ENCODE results near the gene KRTAP10-3.
"Not testable (repeated sequence)": the region's sequence is repeated elsewhere in the genome, so short reads cannot be mapped to it uniquely, and the experiment has no call there.

KRTAP10-3 gene, protein sequence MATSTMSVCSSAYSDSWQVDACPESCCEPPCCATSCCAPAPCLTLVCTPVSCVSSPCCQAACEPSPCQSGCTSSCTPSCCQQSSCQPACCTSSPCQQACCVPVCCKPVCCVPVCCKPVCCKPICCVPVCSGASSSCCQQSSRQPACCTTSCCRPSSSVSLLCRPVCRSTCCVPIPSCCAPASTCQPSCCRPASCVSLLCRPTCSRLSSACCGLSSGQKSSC

GRCh38 chr21:44558695-44559094 is at the start of gene KRTAP10-3:
Gene KRTAP10-3 (minus strand): TSS chr21:44558795. CDS start chr21:44558715, 80 bp downstream.
- no peak for DNase-seq

DNA sequence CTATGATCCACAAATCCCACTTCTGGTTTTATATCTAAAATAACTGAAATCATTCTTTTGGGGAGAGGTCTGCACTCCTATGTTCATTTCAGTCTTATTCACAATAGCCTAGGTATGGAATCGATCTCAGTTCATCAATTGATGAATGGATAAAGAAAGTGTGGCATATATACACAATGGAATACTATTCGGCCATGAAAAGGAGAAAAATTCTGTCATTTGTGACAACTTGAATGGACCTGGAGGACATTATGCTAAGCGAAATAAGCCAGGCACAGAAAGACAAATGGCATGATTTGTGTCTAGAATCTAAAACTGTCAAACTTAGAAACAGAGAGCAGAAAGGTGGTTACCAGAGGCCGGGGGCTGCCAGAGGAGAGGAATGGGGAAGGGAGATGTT is 47.9 kb upstream of the KRTAP10-3 start:
- no peak for DNase-seq

DNA sequence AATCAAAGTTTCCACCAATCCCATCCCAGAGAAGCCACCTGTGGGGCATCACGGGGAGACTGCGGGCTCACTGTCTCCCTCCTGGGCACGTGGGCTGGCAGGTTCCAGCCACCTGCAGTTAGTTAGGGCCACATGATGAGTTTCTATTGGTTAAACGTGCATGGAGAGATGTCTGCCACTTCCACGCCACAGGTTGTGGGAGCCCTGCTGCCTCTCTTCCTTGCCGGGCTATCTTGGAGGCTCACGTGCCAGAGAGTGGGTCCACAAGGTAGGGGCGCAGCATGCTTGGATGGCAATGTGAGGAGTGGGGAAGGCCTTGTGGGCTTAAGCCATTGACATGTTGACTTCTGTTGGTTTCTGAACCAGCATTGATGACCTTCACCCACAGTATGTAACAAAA is 45.3 kb upstream of the KRTAP10-3 start:
- no peak for DNase-seq

DNA sequence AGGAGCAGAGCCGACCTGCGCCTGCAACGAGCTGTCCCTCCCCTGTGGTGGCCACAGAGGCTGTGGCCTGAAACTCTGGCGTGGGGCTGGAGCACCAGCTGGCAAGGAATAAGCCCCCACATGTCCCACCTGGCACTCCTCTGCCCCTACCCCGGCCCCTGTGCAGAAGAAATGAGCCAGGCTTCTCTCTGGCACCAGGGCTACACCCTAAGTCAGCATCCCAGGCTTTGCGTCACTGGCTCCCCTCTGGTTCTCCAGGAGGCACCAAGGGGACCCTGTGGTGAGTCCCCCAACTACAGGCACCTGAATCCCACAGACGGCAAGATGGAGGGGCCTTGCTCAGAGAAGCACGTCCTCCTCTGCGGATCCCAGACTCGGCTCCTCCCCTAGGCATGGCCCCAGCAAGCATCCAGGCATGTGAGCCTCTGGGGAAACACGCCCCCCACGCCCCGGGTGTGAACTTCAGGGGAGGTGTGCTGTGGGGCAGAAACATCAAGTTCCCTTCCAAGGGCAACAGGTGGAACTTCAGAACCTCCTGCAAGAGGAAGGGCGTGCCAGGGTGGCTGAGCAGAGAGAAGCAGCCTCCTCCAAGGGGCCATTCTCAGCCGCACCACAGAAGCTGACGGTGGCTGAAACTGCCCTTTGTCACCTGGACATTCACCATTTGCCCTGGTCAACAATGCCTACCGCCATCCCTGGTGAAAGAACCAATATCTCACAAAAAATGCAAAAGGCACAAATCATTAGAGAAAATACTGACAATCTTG is 44.7 kb upstream of the KRTAP10-3 start:
- no peak for DNase-seq

- no peak for DNase-seq
These were observed 43.9 kb upstream of the KRTAP10-3 start for GRCh38 chr21:44602463-44602850.

DNA sequence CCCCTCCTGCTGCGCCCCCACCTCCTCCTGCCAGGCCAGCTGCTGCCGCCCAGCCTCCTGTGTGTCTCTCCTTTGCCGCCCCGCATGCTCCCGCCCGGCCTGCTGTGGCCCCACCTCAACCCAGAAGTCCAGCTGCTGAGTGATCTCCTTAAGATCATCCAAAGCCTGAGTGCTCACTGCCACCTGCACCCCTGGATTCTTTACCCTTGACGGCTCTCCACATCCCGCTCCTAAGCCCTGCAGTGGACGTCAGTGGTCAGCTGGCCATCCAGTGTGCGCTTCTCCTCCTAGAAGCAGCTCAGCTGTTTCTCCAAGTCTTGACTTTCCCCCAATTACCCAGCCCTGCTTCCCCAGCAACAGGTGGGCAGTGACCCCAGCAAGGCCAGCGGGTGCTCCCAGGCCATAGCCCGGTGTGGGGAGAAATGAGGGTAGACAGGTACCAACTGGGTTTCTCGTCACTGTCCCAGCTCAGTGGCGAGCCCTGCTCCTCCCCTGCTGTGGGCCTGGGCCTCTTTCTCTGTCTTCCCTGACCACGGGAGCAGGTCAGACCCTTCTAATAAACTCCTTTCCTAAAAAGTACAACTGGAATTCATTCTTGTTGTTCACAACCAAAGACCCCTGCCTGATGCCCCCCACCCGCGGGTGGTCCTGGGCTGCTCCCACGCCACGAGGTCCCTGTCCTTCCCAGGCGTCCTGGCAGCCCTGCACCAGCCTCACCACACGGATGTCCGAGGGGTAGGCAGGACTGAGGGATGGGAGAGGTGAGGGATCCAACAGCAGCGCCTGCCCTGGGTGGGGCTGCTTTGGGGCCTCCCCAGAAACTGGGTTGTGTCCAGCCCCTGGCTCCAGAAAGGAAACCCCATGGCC is 43.2 kb upstream of the KRTAP10-3 start:
- no peak for DNase-seq

- not testable (repeated sequence) for DNase-seq
These were observed 42.5 kb upstream of the KRTAP10-3 start for GRCh38 chr21:44601091-44601490.

GRCh38 chr21:44600118-44600978 is 41.8 kb upstream of the KRTAP10-3 start, which contains the start of gene KRTAP10-7:
Gene KRTAP10-7 (plus strand): TSS chr21:44600597. CDS start chr21:44600622, 25 bp downstream.
- DNase-seq = not testable (repeated sequence)

GRCh38 chr21:44599264-44600029 is 40.9 kb upstream of the KRTAP10-3 start:
- no peak for DNase-seq

DNA sequence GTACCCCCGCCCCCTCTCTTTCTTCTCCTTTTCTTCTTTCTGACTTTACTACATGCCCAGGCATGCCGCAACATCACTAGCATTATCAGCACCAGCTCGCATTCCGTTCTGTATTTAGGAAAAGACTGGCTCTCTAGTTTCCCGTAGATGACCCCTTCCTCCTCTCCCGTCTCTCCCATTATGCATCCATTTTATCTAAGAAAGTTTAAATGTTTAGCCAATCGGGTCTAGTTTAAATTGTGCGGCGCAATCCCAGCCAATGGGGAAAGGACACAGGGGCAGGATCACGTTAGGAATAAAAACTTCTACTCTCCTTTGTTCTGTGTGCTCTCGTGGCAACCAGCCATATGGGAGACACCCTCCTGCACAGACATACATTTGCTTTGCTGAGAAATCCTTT is 39.5 kb upstream of the KRTAP10-3 start:
- DNase-seq = no peak

DNA sequence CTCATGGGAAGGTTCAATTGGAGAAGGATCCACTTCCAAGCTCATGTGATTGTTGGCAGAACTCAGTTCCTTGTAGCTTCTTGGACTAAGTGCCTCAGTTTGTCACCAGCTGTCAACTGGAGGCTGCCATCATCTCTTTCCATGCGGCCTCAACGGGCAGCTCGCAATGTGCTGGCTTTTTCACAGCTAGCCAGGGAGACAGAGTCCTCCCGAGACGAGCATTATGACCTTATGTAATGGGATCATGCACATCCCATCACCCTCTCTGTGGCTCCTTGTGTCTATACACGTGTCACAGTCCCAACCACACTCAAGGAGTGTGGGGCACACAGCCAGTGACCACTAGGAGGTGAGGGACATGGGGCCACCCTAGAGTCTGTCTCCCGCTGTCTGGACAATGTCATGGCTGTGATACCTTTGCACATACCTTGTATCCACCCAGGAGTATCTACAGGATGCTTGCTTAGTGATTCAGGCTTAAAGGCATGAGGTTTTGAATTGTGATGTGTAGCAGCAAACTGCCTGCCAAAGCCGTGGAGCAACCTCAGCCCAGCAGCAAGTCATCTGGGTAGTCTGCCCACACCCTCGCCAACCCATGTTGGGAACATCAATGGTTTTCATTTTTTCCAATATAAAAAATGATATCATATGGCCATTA is 37.6 kb upstream of the KRTAP10-3 start:
- no peak for DNase-seq

GRCh38 chr21:44595524-44595923 is 36.9 kb upstream of the KRTAP10-3 start:
- no peak for DNase-seq

DNA sequence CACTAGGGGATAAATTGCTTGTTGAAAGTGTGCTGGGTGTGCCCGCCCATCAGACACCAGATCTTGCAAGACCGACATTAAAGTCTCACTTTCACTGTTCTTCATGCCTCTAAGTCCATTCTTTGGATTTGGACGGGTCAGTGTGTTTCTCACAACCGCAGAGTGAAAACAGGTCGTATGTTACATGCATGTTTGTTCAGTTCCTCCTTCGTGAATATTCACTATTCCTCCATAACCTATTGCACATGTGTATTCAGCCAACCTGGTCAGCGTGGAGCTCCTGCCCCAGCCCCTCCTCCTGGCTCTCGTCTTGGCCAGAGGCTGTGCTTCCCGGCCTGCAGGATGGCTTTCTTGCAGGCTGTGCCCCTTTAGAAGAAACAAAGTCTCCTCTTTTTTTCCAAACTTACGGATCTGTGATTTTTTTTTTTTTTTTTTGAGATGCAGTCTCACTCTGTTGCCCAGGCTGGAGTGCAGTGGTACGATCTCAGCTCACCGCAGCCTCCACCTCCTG is 35.9 kb upstream of the KRTAP10-3 start:
- no peak for DNase-seq

GRCh38 chr21:44593598-44594405 is 35.2 kb upstream of the KRTAP10-3 start:
- no peak for DNase-seq

GRCh38 chr21:44592446-44593311 is 34.1 kb upstream of the KRTAP10-3 start, which contains the start of gene KRTAP10-6:
Gene KRTAP10-6 (minus strand): TSS chr21:44592505. CDS start chr21:44592484, 21 bp downstream.
- no peak for DNase-seq

GRCh38 chr21:44591801-44592130 is 33.2 kb upstream of the KRTAP10-3 start:
- not testable (repeated sequence) for DNase-seq

- DNase-seq = not testable (repeated sequence)
These were observed 32.6 kb upstream of the KRTAP10-3 start for GRCh38 chr21:44590897-44591800.

DNA sequence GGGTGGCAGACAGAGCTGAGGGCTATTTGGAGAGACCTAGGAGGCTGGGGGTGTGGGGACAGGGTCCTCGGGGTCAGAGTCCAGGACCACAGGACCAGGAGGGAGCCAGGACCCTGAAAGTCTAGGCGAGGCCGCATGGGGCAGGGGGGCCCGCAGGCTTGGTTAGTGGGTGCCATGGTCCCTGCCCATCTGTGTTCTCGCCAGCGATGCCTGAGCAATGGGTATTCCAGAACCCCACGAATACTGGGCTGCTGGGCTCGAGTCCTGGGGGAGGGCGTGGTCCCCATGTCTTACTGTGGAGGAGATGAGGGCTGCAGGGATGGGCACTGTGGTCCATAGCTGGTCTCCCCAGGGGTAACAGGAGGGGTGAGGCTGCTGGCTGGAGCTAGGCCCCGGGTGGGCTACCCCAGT is 31.7 kb upstream of the KRTAP10-3 start:
- DNase-seq = no peak
